Parathyroid adenoma (tissue), 2 donors: ENCODE results near the gene GHR.

Experiments used
- H2AFZ ChIP-seq: fragments of 300-600 bp; sonication (generic); one replicate; pipeline ENCODE4 v1.7.0; 2017; ENCODE audit warnings: antibody characterized with exemption, mild to moderate bottlenecking
- H3K27ac ChIP-seq: fragments of 300-600 bp; sonication (generic); one replicate; pipeline ENCODE4 v1.7.0; 2017
- H3K27me3 ChIP-seq: fragments of 300-600 bp; sonication (generic); one replicate; pipeline ENCODE4 v1.7.0; 2017; ENCODE audit warnings: low read length; ENCODE audit not compliant: control insufficient read depth, insufficient read depth
- H3K36me3 ChIP-seq: fragments of 300-600 bp; sonication (generic); one replicate; pipeline ENCODE4 v1.7.0; 2017; ENCODE audit warnings: low read length; ENCODE audit not compliant: control insufficient read depth, insufficient read depth
- H3K4me1 ChIP-seq: fragments of 300-600 bp; sonication (generic); one replicate; pipeline ENCODE4 v1.7.0; 2017; ENCODE audit warnings: control low read depth
- H3K4me2 ChIP-seq: fragments of 300-600 bp; sonication (generic); one replicate; pipeline ENCODE4 v1.7.0; 2017; ENCODE audit warnings: low read length
- H3K4me3 ChIP-seq: fragments of 300-600 bp; sonication (generic); one replicate; pipeline ENCODE4 v1.7.0; 2017; ENCODE audit warnings: low read depth, low read length
- H3K79me2 ChIP-seq: fragments of 300-600 bp; sonication (generic); one replicate; pipeline ENCODE4 v1.7.0; 2017; ENCODE audit warnings: control low read depth
- H3K9ac ChIP-seq: fragments of 300-600 bp; sonication (generic); one replicate; pipeline ENCODE4 v1.7.0; 2017; ENCODE audit warnings: mild to moderate bottlenecking
- H3K9me3 ChIP-seq: fragments of 300-600 bp; sonication (generic); one replicate; pipeline ENCODE4 v1.7.0; 2017; ENCODE audit warnings: low read length; ENCODE audit not compliant: control insufficient read depth
- CTCF ChIP-seq: fragments of 300-600 bp; sonication (generic); IDR thresholded peaks from one replicate; pipeline ENCODE4 v1.7.0; 2017; ENCODE audit warnings: antibody characterized with exemption, mild to moderate bottlenecking
- donor health status: primary hyperparathyroidism.

GHR gene

GRCh38 chr5:42665857-42666256 lies 242.6 kb downstream of the GHR start:
- Histone ChIP-seq H3K4me3 (no peak overlapping the region), H3K36me3 (no peaks in the 10 kb centered on the region), H3K4me2 (no peak overlapping the region), H3K9ac (no peak overlapping the region), H3K79me2 (no peaks in the 10 kb centered on the region), H3K9me3 (no peaks in the 10 kb centered on the region), H2AFZ (no peak overlapping the region), H3K4me1 (no peaks in the 10 kb centered on the region), H3K27ac (no peak overlapping the region), H3K27me3 (no peaks in the 10 kb centered on the region)
- TF ChIP-seq CTCF: no peak

DNA sequence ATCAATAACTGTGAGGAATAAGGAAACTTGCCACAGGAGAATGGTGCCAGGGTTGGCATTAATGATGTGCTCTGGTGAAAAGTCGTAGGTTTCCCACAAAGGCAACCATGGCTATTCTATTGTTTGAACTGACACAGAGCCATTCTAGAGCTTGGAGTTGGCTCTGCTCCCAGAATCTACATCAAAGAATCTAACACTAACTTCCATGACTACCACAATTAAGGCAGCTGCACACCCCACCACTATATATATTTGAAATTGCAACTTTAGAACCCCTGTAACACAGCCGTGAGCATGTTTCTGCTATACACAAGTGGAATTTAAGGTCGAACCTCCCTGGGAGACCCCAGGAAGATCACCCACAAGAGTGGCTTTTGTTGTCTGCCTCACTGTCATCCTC lies 243.6 kb downstream of the GHR start:
- Histone ChIP-seq H3K79me2 (no peaks in the 10 kb centered on the region), H3K27me3 (no peaks in the 10 kb centered on the region), H2AFZ (no peak overlapping the region), H3K4me1 (no peaks in the 10 kb centered on the region), H3K27ac (no peak overlapping the region), H3K4me2 (no peak overlapping the region), H3K36me3 (no peaks in the 10 kb centered on the region), H3K9ac (no peak overlapping the region), H3K9me3 (no peaks in the 10 kb centered on the region), H3K4me3 (no peak overlapping the region)
- no peak for TF ChIP-seq CTCF

- no peaks in the 10 kb centered on the region for H3K36me3 ChIP-seq
- no peak overlapping the region for H3K9ac ChIP-seq
- no peak overlapping the region for H3K4me3 ChIP-seq
- no peak overlapping the region for H3K27ac ChIP-seq
- no peak overlapping the region for H2AFZ ChIP-seq
- H3K27me3 ChIP-seq: no peaks in the 10 kb centered on the region
- H3K79me2 ChIP-seq: no peaks in the 10 kb centered on the region
- no peak for TF ChIP-seq CTCF
- H3K4me2 ChIP-seq: no peak overlapping the region
- no peaks in the 10 kb centered on the region for H3K9me3 ChIP-seq
- H3K4me1 ChIP-seq: no peaks in the 10 kb centered on the region
These were observed 245.0 kb downstream of the GHR start for GRCh38 chr5:42668254-42668653.

GRCh38 chr5:42672925-42673324 lies 249.7 kb downstream of the GHR start:
- no peaks in the 10 kb centered on the region for H3K79me2 ChIP-seq
- H2AFZ ChIP-seq: no peak overlapping the region
- H3K4me1 ChIP-seq: peaks cover 2% of the 10 kb centered on the region
- no peaks in the 10 kb centered on the region for H3K9me3 ChIP-seq
- no peaks in the 10 kb centered on the region for H3K27me3 ChIP-seq
- H3K4me3 ChIP-seq: no peak overlapping the region
- no peak overlapping the region for H3K27ac ChIP-seq
- TF ChIP-seq CTCF: no peak
- H3K9ac ChIP-seq: no peak overlapping the region
- no peaks in the 10 kb centered on the region for H3K36me3 ChIP-seq
- no peak overlapping the region for H3K4me2 ChIP-seq

- peaks cover 2% of the 10 kb centered on the region for H3K4me1 ChIP-seq
- H3K4me3 ChIP-seq: no peak overlapping the region
- H3K27me3 ChIP-seq: no peaks in the 10 kb centered on the region
- H3K79me2 ChIP-seq: no peaks in the 10 kb centered on the region
- TF ChIP-seq CTCF: no peak
- H2AFZ ChIP-seq: no peak overlapping the region
- no peak overlapping the region for H3K27ac ChIP-seq
- H3K9ac ChIP-seq: no peak overlapping the region
- no peak overlapping the region for H3K4me2 ChIP-seq
- H3K9me3 ChIP-seq: no peaks in the 10 kb centered on the region
- H3K36me3 ChIP-seq: no peaks in the 10 kb centered on the region
These were observed 252.4 kb downstream of the GHR start for GRCh38 chr5:42675602-42676001.
